K562 (cell line): ENCODE measurements around the gene COQ8B. TPM values are rescaled to one million over a fixed set of nuclear protein-coding genes. Genes with fewer than 3 reads are reported as not detected.

Experiments used
- DPF2 ChIP-seq: fragments of 450-650 bp; IDR thresholded peaks from 2 replicates; pipeline ENCODE4 v1.6.1; 2016
- ILK ChIP-seq: fragments of 450-650 bp; IDR thresholded peaks from 2 replicates; pipeline ENCODE4 v1.6.1; 2016; ENCODE audit warnings: missing genetic modification characterization, low read depth, mild to moderate bottlenecking, missing compliant biosample characterization, moderate library complexity, borderline replicate concordance
- MCM2 ChIP-seq: fragments of 450-650 bp; IDR thresholded peaks from 2 replicates; pipeline ENCODE4 v1.6.1; 2017; ENCODE audit warnings: low read depth, mild to moderate bottlenecking
- MEF2A ChIP-seq: IDR thresholded peaks from 2 replicates; pipeline ENCODE4 v1.6.1; 2011; ENCODE audit warnings: low read depth, mild to moderate bottlenecking, low read length, moderate library complexity; ENCODE audit not compliant: control insufficient read depth
- NRF1 ChIP-seq, 2 experiments: fragments of 450-650 bp; IDR thresholded peaks in 1 of 2; conservative IDR thresholded peaks in 1 of 2; 2 replicates each; pipeline ENCODE4 v1.6.1; 2014; ENCODE audit warnings: mild to moderate bottlenecking in 2 of 2
- RNF2 ChIP-seq: sonication (generic); IDR thresholded peaks from 2 replicates; pipeline ENCODE4 v1.6.1; 2016
- SLC30A9 ChIP-seq: fragments of 250-450 bp; sonication (Bioruptor Pico); IDR thresholded peaks from 2 replicates; pipeline ENCODE4 v1.8.0; 2022; ENCODE audit warnings: mild to moderate bottlenecking, moderate library complexity
- ZKSCAN8 ChIP-seq: fragments of 200-800 bp; sonication (Bioruptor generic); IDR thresholded peaks from 2 replicates; pipeline ENCODE4 v1.6.1; 2016; ENCODE audit warnings: missing genetic modification characterization, missing compliant biosample characterization
- ZNF644 ChIP-seq: fragments of 200-800 bp; sonication (Bioruptor generic); IDR thresholded peaks from 2 replicates; pipeline ENCODE4 v1.6.1; 2016; ENCODE audit warnings: low read depth, missing genetic modification characterization, missing compliant biosample characterization
- polyA plus RNA-seq, 8 experiments: library from polyadenylated mRNA; depleted of rRNA in 4 of 8; stranded (reverse) in 5 of 8; unstranded in 3 of 8; fragments of >200 nt; fragmentation: Nextera tagmentation in 2 of 8; fragmentation: Illumina TruSeq in 1 of 8; extraction: Ambion mirVana in 2 of 8; extraction: Trizol in 1 of 8; gene quantifications; 2 replicates each; pipeline versions ENCODE4 v1.2.1 to v1.2.3, GENCODE V29; 2011 to 2014; ENCODE audit warnings: inconsistent platforms in 1 of 8, missing spikeins in 1 of 8
- total RNA-seq, 7 experiments: library from RNA; depleted of rRNA in 6 of 7; stranded (reverse); fragments of >200 nt in 6 of 7; fragmentation: Illumina TruSeq in 2 of 7; extraction: Trizol in 2 of 7; gene quantifications; 2 replicates each; pipeline versions ENCODE4 v1.2.1 to v1.2.3, GENCODE V29; 2011 to 2021; ENCODE audit warnings: low replicate concordance in 1 of 7
- TF ChIP-seq, protein P1 (sequence below): fragments of 450-650 bp; IDR thresholded peaks from 2 replicates; pipeline ENCODE4 v1.6.1; 2016; ENCODE audit warnings: low read depth
- TF ChIP-seq, protein P2 (sequence below), 3 experiments: fragments of 200-800 bp in 1 of 3; fragments of 250-450 bp in 1 of 3; fragments of 450-650 bp in 1 of 3; sonication (Bioruptor Pico) in 1 of 3; sonication (Bioruptor generic) in 1 of 3; formaldehyde crosslinking in 1 of 3; IDR thresholded peaks; 2 replicates each; pipeline versions ENCODE4 v1.6.1 to v1.8.0; 2016 to 2022; ENCODE audit warnings: mild to moderate bottlenecking in 2 of 3, missing genetic modification characterization in 2 of 3, missing compliant biosample characterization in 1 of 3, moderate library complexity in 1 of 3
- TF ChIP-seq, protein P3 (sequence below): sonication (generic); formaldehyde crosslinking; IDR thresholded peaks from 2 replicates; pipeline ENCODE4 v1.8.1; 2022; ENCODE audit warnings: missing genetic modification reagents
- TF ChIP-seq, protein P4 (sequence below): fragments of 250-450 bp; sonication (Bioruptor Pico); IDR thresholded peaks from 2 replicates; pipeline ENCODE4 v1.4.0; 2020

COQ8B gene
- total and polyA plus RNA-seq, 9 of the 15 experiments (the other 6 are each of a cell fraction or from before 2014, with no cell fraction given): 0.41 to 32.3 (median 12.9) TPM

DNA sequence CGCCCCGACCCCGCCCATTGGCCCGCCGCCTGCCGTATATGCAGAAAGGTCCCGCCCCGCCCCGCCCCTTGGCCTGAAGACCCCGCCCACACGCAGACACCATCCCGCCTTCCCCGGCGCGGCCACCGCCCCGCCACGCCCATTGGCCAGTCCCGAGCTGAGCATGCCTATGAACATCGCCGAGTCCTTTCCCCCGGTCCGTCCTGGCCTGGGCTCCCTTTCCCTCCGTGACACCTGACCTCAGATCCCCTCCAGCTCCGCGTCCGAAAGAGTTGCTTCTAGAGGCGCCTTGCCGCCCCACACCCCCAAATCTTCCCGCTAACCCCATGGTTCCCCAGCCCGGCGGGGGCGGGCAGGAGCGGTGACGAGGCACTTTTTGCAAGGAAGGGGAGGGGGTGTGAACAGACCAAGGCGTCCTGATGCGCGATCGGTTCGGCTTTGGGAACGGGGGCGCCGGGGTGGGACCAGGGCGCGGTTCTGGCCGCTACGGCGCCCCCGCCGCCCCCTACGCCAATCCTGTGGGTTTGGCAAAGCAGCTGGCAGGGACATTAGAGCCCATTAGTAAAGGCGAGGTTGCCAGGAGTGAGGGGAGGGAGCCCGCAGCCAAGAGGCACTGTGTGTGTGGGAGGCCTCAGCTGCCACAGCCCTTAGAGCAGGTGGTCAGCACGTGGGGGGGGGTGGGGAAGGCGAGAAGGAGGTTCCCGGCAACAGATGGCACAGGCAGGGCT is 25.8 kb downstream of the COQ8B start (continued):
- TF ChIP-seq, protein P1, sequence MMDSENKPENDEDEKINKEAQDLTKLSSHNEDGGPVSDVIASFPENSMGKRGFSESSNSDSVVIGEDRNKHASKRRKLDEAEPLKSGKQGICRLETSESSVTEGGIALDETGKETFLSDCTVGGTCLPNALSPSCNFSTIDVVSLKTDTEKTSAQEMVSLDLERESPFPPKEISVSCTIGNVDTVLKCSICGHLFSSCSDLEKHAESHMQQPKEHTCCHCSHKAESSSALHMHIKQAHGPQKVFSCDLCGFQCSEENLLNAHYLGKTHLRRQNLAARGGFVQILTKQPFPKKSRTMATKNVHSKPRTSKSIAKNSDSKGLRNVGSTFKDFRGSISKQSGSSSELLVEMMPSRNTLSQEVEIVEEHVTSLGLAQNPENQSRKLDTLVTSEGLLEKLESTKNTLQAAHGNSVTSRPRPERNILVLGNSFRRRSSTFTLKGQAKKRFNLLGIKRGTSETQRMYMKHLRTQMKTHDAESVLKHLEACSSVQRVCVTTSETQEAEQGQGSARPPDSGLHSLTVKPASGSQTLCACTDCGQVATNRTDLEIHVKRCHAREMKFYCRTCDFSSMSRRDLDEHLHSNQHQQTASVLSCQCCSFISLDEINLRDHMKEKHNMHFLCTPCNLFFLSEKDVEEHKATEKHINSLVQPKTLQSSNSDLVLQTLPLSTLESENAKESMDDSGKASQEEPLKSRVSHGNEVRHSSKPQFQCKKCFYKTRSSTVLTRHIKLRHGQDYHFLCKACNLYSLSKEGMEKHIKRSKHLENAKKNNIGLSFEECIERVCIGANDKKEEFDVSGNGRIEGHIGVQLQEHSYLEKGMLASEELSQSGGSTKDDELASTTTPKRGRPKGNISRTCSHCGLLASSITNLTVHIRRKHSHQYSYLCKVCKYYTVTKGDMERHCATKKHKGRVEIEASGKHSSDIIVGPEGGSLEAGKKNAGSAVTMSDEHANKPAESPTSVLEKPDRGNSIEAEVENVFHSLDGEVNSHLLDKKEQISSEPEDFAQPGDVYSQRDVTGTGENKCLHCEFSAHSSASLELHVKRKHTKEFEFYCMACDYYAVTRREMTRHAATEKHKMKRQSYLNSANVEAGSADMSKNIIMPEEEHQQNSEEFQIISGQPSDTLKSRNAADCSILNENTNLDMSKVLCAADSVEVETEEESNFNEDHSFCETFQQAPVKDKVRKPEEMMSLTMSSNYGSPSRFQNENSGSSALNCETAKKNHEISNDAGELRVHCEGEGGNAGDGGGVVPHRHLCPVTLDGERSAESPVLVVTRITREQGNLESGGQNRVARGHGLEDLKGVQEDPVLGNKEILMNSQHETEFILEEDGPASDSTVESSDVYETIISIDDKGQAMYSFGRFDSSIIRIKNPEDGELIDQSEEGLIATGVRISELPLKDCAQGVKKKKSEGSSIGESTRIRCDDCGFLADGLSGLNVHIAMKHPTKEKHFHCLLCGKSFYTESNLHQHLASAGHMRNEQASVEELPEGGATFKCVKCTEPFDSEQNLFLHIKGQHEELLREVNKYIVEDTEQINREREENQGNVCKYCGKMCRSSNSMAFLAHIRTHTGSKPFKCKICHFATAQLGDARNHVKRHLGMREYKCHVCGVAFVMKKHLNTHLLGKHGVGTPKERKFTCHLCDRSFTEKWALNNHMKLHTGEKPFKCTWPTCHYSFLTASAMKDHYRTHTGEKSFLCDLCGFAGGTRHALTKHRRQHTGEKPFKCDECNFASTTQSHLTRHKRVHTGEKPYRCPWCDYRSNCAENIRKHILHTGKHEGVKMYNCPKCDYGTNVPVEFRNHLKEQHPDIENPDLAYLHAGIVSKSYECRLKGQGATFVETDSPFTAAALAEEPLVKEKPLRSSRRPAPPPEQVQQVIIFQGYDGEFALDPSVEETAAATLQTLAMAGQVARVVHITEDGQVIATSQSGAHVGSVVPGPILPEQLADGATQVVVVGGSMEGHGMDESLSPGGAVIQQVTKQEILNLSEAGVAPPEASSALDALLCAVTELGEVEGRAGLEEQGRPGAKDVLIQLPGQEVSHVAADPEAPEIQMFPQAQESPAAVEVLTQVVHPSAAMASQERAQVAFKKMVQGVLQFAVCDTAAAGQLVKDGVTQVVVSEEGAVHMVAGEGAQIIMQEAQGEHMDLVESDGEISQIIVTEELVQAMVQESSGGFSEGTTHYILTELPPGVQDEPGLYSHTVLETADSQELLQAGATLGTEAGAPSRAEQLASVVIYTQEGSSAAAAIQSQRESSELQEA: no peak
- TF ChIP-seq ILK (tag) (no peak), ZNF644 (0 out of 2 replicates have a peak, but pooled peaks have one; percentile 80), RNF2 (peak; percentile 83), SLC30A9 (CRISPR knock-in tag) (no peak), NRF1 (conservative IDR thresholded peaks at IDR 0.05 in 1 of 2, IDR thresholded peaks at IDR 0.05 in 1 of 2) (peak; percentile 85 to 87), MEF2A (no peak), DPF2 (peak; percentile 84), MCM2 (no peak), ZKSCAN8 (no peak)
- TF ChIP-seq, protein P2, sequence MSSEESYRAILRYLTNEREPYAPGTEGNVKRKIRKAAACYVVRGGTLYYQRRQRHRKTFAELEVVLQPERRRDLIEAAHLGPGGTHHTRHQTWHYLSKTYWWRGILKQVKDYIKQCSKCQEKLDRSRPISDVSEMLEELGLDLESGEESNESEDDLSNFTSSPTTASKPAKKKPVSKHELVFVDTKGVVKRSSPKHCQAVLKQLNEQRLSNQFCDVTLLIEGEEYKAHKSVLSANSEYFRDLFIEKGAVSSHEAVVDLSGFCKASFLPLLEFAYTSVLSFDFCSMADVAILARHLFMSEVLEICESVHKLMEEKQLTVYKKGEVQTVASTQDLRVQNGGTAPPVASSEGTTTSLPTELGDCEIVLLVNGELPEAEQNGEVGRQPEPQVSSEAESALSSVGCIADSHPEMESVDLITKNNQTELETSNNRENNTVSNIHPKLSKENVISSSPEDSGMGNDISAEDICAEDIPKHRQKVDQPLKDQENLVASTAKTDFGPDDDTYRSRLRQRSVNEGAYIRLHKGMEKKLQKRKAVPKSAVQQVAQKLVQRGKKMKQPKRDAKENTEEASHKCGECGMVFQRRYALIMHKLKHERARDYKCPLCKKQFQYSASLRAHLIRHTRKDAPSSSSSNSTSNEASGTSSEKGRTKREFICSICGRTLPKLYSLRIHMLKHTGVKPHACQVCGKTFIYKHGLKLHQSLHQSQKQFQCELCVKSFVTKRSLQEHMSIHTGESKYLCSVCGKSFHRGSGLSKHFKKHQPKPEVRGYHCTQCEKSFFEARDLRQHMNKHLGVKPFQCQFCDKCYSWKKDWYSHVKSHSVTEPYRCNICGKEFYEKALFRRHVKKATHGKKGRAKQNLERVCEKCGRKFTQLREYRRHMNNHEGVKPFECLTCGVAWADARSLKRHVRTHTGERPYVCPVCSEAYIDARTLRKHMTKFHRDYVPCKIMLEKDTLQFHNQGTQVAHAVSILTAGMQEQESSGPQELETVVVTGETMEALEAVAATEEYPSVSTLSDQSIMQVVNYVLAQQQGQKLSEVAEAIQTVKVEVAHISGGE (CRISPR knock-in tag; IDR thresholded peaks at IDR 0.05): no peak; a peak in 1 of 6 replicates
- TF ChIP-seq, protein P3, sequence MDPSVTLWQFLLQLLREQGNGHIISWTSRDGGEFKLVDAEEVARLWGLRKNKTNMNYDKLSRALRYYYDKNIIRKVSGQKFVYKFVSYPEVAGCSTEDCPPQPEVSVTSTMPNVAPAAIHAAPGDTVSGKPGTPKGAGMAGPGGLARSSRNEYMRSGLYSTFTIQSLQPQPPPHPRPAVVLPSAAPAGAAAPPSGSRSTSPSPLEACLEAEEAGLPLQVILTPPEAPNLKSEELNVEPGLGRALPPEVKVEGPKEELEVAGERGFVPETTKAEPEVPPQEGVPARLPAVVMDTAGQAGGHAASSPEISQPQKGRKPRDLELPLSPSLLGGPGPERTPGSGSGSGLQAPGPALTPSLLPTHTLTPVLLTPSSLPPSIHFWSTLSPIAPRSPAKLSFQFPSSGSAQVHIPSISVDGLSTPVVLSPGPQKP (CRISPR knock-in tag): no peak
- TF ChIP-seq, protein P4, sequence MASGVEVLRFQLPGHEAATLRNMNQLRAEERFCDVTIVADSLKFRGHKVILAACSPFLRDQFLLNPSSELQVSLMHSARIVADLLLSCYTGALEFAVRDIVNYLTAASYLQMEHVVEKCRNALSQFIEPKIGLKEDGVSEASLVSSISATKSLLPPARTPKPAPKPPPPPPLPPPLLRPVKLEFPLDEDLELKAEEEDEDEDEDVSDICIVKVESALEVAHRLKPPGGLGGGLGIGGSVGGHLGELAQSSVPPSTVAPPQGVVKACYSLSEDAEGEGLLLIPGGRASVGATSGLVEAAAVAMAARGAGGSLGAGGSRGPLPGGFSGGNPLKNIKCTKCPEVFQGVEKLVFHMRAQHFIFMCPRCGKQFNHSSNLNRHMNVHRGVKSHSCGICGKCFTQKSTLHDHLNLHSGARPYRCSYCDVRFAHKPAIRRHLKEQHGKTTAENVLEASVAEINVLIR (CRISPR knock-in tag): 0 out of 2 replicates have a peak, but pooled peaks have one; percentile 27
